ENCODE measurements around the gene TFDP2.

DNA sequence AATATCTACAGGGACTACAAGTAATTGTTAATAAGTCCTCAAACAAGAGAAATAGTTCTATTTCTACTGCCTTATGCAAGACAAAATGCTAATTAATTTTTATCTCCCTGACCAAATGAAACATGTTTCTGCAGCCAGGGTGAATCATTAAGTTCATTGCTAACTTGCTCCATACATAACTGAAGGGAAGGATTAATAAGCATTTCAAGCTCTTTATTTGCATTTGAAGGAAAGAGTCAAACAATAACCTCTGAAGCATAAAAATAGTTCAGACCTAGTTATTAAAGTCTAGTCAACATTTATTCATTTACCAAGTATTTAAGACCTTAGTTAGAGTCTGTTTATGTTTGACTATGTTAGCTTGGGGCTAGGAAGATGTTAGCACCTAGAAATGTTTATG is 152.9 kb downstream of the TFDP2 start:
- TF ChIP-seq, protein P1, sequence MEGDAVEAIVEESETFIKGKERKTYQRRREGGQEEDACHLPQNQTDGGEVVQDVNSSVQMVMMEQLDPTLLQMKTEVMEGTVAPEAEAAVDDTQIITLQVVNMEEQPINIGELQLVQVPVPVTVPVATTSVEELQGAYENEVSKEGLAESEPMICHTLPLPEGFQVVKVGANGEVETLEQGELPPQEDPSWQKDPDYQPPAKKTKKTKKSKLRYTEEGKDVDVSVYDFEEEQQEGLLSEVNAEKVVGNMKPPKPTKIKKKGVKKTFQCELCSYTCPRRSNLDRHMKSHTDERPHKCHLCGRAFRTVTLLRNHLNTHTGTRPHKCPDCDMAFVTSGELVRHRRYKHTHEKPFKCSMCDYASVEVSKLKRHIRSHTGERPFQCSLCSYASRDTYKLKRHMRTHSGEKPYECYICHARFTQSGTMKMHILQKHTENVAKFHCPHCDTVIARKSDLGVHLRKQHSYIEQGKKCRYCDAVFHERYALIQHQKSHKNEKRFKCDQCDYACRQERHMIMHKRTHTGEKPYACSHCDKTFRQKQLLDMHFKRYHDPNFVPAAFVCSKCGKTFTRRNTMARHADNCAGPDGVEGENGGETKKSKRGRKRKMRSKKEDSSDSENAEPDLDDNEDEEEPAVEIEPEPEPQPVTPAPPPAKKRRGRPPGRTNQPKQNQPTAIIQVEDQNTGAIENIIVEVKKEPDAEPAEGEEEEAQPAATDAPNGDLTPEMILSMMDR (conservative IDR thresholded peaks at IDR 0.05; ENCODE audit: low read length), result no peak
- TF ChIP-seq EZH2phosphoT487 (IDR thresholded peaks at IDR 0.05; ENCODE audit: borderline replicate concordance, low read depth, low read length), result no peak
